ENCODE measurements around the gene ORC5.

- TF ChIP-seq CTCF (optimal IDR thresholded peaks at IDR 0.05 in 1 of 3, IDR thresholded peaks at IDR 0.05 in 1 of 3, conservative IDR thresholded peaks at IDR 0.05 in 1 of 3; ENCODE audit: extremely low read depth in 1 of 3, insufficient read depth in 2 of 3, low read length in 3 of 3) (no peak), EZH2 (IDR thresholded peaks at IDR 0.05; ENCODE audit: low read length) (no peak)
Measured at GRCh38 chr7:104113788-104114187, 94.0 kb downstream of the ORC5 start.

All from keratinocyte (primary cell).